ENCODE measurements around the gene DUSP28.

DUSP28 gene

DNA sequence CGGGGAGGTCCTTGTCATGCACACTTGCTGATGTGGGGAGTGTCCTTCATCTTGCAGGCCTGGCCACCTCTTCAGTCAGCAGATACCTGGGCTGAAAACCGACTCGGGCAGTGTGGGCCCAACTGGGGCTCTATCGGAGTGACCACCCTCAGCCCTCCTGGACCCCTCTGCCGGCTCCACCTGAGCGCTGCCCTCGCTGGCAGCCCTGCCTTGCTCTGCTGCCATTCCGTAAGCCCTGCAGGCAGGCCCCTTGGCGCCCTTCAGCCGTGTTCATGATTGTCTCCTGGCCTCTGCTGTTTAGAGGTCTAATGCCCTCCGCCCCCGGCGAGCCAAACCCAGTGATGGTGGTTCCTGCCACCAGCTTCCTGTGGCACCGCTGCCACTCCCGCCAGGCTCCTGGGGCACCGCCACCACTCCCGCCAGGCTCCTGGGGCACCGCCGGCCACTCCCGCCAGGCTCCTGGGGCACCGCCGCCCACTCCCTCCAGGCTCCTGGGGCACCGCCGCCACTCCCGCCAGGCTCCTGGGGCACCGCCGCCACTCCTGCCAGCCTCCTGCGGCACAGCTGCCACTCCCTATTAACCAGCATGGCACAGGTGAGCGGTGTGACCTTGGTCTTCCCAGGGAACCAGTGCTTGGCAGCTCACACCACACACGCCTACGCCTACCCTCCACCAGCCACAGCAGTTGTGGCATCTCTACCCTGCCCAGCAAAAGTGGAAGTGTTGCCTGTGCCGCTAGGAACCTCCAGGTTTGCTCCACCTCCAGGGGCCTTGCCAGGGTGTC lies 42.3 kb downstream of the DUSP28 start:
- DNase-seq = no peak

- DNase-seq = no peak
Observed at GRCh38 chr2:240603081-240603835, 43.1 kb downstream of the DUSP28 start.

DNA sequence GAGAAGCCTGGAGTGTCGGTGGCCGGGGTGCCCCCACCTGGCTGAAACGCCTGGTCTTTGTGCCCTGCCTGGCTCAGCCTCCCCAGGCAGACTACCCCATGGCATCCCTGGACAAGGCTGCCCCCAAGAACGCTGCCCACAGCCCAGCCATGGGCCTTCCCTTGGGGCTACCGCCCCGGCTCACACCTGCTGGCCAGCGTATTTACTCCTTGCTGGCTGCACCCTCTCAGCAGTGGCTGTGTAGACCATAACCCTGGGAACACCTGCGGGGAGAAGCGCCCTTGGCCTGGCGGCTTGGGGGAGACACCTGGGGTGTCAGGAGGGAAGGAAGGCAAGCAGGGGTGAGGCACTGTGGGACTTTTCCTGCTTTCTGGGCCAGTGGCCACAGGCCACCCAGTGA lies 43.7 kb downstream of the DUSP28 start:
- no peak for DNase-seq

DNA sequence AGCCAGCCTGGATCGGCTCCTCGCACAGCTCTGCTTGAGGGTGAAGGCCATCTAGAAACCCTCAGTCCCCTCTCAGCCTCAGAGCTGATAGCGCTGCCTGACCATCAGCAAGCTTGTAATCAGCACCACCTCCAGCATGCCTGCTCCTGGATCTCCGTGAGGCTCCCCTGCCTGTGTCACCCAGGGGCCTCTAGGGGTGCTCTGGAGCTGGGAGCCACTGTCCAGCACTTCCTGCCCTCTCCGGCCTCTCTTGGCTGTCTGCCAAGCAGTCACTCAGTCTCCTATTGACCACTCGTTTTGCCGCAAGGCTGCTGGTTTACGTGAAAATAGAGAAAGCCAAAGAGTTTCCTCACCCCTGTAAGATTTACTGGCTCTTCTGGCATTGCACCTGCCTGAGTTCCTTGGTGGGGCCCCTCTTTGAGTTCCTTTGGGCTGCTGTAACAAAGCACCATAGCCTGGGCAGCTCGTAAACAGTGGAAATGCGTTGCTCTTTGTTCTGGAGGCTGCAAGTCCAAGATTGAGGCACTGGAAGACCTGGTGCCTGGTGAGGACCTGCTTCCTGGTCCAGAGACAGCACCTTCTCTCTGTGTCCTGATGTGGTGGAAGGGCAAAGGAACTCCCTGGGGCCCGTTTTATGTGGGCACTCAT lies 44.3 kb downstream of the DUSP28 start:
- DNase-seq = peak; percentile 86

GRCh38 chr2:240604939-240605716 lies 45.0 kb downstream of the DUSP28 start:
- no peak for DNase-seq

GRCh38 chr2:240605867-240606743 lies 45.9 kb downstream of the DUSP28 start:
- no peak for DNase-seq

DNA sequence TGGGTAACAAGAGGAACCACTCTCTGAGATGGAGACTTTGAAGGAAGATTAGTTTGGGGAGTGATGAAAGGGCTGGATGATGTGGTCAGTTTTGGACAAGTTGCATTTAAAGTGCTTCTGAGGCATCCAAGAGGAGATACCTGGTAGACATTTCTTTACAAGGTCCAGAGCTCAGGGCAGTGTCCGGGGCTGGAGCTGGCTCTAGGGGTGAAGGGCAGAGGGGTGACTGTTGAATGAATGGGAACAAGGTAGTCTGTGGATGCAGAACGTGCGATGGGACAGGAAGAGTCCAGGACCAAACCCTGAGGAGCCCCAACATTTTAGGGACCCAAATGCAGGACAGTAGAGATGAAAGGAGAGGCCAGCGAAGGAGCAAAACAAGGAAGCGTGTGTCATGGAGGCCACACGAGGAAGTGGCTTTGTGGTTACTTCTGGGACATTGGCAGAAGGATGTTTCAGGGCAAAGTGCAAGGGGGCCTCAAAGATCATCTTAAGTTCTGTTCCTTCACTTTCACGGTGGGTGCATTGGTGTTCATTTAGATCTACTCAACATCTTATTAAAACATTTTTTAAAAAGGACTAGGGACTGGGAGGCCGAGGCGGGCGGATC lies 51.5 kb downstream of the DUSP28 start:
- no peak for DNase-seq

Measured in islet precursor cell (in vitro differentiated cells).